RPMI7951 (cell line): ENCODE data around the gene LRRC37A3. TPM values are rescaled to one million over a fixed set of nuclear protein-coding genes. Genes with fewer than 3 reads are reported as not detected.
A peak's percentile ranks its signal among the peaks of the same experiment; 100 is the strongest.
"Not testable (repeated sequence)": the region's sequence is repeated elsewhere in the genome, so short reads cannot be mapped to it uniquely, and the experiment has no call there.

Experiments used
- DNase-seq: peaks from one replicate; pipeline ENCODE4 v3.0.0-alpha.2; 2012; ENCODE audit warnings: low read depth
- total RNA-seq: library from RNA; depleted of rRNA; stranded (reverse); fragments of >200 nt; shearing (Covaris generic); gene quantifications from 2 replicates; pipeline ENCODE4 v1.2.3, GENCODE V29; 2014; rRNA removed

Gene LRRC37A3
- total RNA-seq: 3.9 and 5.5 TPM in 2 replicates

DNA sequence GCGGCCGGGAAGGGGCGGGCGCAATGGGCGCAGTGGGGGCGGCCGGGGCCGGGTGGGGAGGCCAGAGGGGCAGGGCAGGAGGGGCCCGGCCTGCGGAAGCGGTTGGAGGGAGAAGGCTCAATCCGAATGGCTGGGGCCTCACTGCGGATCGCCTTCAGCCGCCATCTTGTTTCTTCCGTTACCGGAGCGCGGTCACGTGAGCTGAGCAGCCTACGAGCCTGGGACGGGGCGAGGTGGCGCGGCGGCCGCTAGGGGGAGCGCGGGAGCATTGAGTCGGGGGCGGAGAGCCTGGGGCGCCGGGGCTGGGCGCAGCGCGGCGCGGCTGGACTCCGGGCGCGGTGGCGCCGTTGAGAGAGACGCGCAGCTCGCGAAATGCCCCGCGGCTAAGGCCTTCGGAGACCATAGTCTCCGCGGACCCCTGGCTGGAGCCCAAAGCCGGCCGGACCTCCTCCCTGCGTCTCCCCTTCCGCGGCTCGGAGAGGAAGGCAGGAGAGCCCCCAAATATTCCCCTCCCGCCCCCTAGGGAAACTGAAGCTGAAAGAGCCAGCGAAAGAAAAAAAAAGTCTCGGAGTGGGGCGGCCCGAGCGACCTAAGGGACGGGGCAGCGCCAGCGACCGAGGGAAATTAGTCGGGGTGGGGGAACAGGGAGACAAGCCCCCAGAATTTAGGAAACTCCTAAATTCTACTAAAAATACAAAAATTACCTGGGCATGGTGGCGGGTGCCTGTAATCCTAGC is at the start of gene LRRC37A3:
TSS of gene LRRC37A3 (minus strand) at position 190 of the 737 bp plus-strand sequence. CDS start 22,221 bp downstream, outside the sequence.
- DNase-seq: peak; percentile 80

GRCh38 chr17:64965873-64966287 is 46.6 kb upstream of the LRRC37A3 start:
- peak; percentile 78 for DNase-seq

- peak; percentile 20 for DNase-seq
These were observed 46.1 kb upstream of the LRRC37A3 start for GRCh38 chr17:64965256-64965872.

DNA sequence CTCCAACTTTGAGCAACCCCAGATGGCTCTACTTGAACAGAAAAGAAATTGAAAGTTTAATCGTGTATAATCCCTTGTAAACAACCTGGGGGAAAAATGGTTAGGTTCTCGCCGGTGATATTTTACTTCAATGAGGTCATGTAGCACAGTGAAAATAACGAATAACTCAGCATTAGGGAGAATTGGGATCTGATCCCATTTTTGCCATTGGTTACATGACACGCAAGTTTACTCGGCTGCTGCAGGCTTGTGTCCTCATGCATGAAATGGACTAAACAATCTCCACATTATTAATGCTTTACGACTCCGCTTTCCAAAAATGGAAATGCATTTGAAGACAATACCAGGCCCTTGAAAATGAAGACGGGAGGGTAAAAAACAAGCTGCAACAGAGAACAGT is 45.5 kb upstream of the LRRC37A3 start:
- DNase-seq: peak; percentile 70

- DNase-seq: not testable (repeated sequence)
These were observed 44.5 kb upstream of the LRRC37A3 start for GRCh38 chr17:64963814-64964213.

- DNase-seq: peak; percentile 58
These were observed 42.5 kb upstream of the LRRC37A3 start for GRCh38 chr17:64961563-64962378.

DNA sequence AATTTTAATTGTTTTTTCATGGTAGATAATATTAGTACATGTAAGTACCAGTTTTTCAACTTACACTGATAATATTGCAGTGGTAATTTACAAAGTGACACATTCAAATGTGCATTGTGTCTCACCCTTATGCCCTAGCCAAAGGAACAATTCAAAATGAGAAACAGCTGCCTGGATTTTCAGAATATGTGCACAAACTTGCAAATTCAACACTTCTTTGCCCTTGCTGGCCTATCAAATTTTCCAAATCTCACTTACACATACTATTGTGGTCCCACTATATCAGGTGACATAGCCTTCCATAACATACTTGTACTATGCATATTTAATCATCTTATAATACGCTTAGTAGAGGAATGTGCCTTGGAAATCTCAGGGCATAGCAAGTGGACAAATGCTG is 32.6 kb upstream of the LRRC37A3 start:
- DNase-seq: no peak

GRCh38 chr17:64950871-64951270 is 31.6 kb upstream of the LRRC37A3 start:
- no peak for DNase-seq

DNA sequence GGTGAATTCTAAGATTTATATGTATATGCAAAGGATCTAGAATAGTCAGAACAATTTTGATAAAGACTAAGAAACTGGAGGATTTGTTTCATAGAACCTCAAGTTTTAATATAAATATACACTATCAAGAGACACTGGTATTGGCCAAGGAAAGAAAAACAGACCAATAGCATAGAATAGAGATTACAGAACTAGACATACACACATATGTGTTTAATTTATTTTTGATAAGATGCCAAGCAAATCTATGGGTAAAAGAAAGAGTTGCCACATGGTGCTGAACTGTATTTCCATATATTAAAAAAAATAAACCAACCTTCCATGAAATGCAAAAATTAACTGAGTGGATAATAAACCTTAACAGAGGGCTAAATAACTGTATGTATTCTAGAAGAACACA is 27.9 kb upstream of the LRRC37A3 start:
- no peak for DNase-seq

DNA sequence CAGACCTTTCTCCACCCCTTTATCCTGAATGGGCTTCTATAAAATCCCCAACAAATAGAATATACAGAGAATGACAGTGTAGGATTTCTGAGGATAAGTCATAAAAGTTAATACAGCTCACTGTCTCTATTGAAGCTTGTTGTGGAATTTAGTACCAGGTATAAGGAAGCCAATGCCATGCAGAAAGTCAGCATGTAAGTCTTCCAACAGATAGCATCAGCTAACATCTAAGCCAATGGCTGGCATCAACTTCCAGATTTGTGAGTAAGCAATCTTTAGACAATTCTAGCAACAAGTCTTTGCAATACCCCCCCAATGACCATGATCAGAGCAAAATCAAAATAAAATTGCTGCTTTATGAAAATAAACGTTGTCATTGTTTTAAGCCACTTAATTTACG is 22.5 kb upstream of the LRRC37A3 start:
- DNase-seq: no peak

GRCh38 chr17:64941045-64941444 is 21.8 kb upstream of the LRRC37A3 start:
- no peak for DNase-seq

DNA sequence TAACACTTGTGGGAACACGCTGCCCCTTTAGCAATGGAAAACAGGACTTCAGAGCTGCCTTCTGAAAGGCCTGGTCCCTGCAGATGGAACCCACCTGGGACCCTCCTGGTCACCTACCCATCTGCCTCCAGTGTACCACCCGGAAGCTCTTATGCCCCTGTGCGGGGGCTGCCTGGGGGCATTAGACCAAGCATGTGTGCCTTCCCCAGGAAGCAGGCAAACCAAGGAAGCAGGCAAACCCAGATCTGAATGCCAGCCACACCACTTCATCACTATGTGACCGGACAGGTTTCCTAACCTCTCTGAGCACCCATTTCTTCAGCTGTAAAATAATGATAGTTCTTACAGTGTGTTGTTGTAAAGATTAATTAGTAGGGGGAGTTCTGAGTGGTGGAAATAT is 20.8 kb upstream of the LRRC37A3 start:
- DNase-seq: no peak

DNA sequence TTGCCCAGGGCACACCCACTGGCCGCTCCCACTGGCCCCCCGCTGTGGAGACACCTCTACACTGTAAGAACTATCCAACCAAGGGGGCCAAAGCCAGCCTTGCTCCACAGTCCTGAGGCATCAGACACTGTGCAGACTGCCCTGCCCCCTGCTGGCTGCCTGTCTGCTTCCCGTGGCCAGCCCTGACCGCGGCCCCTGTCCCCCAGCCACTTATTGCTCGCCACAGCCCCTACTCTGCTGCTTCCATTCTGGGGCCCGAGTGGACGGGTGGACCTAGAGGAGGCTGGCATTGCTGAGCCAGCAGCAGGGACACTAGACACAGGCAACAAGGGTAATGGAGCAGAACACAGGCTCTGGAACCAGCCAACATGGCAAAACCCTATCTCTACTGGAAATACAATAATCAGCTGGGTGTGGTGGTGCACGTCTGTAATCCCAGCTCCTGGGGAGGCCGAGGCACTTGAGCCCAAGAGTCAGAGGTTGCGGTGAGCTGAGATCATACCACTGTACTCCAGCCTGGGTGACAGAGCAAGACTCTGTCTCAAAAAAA is 19.7 kb upstream of the LRRC37A3 start:
- DNase-seq: peak; percentile 30

- DNase-seq: no peak
These were observed 19.0 kb upstream of the LRRC37A3 start for GRCh38 chr17:64938290-64938689.

GRCh38 chr17:64936117-64936516 is 16.8 kb upstream of the LRRC37A3 start:
- no peak for DNase-seq

GRCh38 chr17:64934284-64934778 is 15.1 kb upstream of the LRRC37A3 start:
- DNase-seq: not testable (repeated sequence)

GRCh38 chr17:64932850-64933249 is 13.6 kb upstream of the LRRC37A3 start:
- DNase-seq: not testable (repeated sequence)

DNA sequence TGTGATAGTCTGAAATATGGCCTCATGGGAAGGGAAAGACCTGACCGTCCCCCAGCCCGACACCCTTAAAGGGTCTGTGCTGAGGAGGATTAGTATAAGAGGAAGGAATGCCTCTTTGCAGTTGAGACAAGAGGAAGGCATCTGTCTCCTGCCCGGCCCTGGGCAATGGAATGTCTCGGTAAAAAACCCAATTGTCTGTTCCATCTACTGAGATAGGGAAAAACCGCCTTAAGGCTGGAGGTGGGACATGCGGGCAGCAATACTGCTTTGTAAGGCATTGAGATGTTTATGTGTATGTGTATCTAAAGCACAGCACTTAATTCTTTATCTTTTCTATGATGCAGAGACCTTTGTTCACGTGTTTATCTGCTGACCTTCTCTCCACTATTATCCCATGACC is 11.1 kb upstream of the LRRC37A3 start:
- not testable (repeated sequence) for DNase-seq

- peak; percentile 75 for DNase-seq
These were observed 10.3 kb upstream of the LRRC37A3 start for GRCh38 chr17:64929419-64930209.

DNA sequence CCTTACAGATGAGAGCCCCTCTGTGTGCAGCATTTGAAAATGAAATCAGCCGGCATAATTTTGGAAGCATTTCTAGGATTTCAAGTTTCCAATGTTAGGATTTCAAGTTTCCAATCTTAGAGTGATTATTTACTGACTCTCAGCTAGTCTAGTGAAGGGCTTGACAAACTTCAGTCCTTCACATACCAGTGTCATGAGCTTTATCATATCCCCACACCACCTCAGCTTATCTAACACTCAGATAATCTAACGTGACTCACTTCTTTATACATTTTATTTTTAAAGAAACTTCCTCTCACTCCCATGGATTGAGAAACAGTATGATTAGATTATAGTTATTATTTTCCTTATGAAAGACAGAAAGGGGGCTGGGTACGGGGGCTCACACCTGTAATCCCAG is 9.4 kb upstream of the LRRC37A3 start:
- not testable (repeated sequence) for DNase-seq

- peak; percentile 56 for DNase-seq
These were observed 8.2 kb upstream of the LRRC37A3 start for GRCh38 chr17:64927444-64927843.
